HuH-7.5 (cell line): Measurements from ENCODE around the gene MYH7.
"Not testable (repeated sequence)": the region's sequence is repeated elsewhere in the genome, so short reads cannot be mapped to it uniquely, and the experiment has no call there.

ENCODE experiments used
- DNase-seq: peaks from one replicate; pipeline ENCODE4 v3.0.0; 2011; ENCODE audit warnings: low spot score

The MYH7 gene

DNA sequence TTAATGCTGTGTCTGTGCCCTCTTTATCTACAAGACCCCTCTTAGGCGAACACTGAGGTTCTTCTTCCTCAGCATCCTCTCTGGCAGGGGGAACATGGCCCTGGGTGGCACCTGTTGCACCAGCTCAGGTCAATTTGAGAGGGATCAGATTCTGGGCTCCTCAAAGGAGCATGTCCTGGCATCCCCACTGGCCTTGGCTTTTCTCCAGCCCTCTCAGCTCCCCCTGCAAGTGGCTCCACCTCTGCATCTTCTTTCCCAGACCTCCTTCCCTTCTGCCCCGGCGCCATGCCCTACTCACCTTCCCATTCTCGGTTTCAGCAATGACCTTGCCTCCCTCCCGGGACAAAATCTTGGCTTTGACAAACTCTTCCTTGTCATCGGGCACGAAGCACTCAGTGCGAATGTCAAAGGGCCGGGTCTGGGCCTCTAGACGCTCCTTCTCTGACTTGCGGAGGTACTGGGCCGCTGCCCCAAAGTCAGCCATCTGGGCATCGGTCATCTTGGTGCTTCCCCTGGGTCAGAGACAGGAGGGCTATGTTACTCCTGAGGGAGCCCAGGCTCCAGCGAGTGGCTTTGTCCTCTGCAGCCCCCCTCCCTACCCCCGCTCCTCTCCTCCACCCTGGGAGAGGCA lies 28.6 kb downstream of the MYH7 start:
- no peak for DNase-seq

DNA sequence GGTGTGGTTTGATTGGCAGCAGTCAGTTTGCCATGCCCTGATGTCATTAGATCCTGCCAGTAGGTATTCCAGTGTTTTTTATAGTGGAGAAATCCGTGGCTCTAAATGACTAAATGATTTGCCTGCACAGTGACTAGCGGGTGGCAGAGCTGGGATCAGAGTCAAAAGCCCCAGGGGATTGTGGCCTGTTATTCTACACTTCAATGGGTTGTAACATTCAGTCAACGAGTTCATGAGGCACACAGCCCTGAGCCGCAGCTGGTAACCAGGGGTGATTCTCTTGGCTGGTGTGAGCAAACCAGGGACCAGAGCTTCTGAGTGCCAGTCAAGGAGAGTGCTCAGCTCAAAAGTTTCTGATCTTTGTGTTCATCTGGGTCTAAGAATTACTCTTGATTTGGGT lies 29.2 kb downstream of the MYH7 start:
- no peak for DNase-seq

DNA sequence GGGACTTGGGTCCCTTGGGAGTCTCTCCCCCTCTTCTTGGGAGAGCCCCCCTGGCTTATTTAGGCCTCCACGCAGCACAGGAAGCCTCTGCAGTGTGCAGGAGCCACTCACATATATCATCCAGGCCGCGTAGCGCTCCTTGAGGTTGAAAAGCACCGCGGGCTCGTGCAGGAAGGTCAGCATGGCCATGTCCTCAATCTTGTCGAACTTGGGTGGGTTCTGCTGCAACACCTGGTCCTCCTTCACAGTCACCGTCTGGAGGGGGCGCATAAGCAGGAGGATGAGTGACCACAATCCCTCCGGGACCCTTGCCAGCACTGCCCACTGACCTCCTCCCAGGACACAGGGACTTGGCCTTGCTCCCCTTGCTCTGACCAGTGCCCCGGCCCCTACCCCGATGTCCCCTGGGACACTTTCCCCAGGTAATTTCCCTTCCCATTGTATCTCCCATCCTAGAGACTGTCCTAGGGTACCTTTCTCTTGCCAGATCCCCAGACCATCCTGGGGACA lies 29.9 kb downstream of the MYH7 start:
- DNase-seq = no peak

DNA sequence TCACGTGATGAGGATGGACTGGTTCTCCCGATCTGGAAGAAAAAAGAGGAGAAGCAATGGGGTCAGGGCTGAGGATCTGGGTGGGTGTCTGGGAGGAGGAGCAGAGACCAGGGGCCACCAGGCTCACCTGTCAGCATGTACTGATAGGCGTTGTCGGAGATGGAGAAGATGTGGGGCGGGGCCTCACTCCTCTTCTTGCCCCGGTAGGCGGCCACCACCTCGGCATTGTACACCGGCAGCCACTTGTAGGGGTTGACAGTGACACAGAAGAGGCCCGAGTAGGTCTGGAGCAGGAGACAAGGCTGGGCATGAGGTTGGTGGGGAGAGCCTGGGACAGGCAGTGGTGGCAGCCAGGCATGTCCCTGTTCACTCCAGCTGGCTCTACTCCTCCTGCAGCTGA lies 30.4 kb downstream of the MYH7 start:
- no peak for DNase-seq

DNA sequence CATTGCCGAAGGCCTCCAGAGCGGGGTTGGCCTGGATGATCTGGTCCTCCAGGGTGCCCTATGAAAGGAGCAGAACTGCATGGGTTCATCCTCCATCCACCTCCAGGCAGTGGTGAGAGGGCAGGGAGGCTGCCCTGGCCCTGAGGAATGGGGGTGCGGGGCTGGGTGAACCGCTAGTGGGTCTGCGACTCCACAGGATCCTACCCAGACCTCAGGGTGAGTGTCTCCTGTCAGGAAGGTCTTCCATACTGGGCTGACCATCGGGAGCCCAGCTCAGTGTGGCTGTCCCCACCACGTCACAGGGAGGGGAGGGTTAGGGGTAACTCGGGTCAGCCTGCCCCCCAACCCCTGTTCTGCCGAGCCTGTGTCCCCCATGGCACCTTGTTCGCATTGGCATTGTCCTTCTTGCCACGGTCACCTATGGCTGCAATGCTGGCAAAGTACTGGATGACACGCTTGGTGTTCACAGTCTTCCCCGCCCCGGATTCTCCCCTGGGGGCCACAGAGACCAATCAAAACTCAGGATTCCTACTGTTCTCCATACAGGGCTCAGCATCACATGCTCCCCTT lies 31.0 kb downstream of the MYH7 start:
- no peak for DNase-seq

DNA sequence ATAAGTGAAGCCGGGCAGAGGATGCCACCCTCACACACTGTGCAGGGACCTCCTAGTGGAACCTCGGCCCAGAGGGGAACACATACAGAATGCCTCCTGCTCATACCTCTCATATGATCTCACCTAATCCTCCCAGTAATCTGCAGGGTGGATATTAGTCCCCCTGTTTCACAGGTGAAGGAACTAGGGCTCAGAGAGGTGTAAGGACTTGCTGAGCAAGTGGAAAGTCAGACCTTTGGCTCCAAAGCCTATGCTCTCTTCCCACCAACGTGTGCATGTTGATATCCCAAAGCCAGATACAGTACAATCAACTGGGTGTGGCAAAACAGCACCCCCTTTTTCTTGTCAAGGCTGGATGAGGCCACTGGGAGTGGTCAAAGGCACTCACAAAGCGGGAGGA lies 31.6 kb downstream of the MYH7 start:
- DNase-seq = no peak

DNA sequence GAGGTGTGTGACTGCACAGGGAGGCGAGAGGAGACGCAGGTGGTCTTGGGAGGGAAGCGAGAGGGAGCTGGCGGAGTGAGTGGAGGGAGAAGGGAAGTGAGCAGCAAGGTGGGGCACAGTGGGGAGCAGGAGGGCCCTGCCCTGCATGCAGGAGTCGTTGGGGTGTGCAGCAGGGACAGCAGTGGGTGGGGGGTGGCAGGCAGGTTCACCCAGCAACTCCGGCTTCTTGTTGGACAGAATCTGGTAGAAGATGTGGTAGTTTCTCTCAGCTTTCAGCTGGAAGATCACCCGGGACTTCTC lies 32.4 kb downstream of the MYH7 start:
- DNase-seq = no peak

DNA sequence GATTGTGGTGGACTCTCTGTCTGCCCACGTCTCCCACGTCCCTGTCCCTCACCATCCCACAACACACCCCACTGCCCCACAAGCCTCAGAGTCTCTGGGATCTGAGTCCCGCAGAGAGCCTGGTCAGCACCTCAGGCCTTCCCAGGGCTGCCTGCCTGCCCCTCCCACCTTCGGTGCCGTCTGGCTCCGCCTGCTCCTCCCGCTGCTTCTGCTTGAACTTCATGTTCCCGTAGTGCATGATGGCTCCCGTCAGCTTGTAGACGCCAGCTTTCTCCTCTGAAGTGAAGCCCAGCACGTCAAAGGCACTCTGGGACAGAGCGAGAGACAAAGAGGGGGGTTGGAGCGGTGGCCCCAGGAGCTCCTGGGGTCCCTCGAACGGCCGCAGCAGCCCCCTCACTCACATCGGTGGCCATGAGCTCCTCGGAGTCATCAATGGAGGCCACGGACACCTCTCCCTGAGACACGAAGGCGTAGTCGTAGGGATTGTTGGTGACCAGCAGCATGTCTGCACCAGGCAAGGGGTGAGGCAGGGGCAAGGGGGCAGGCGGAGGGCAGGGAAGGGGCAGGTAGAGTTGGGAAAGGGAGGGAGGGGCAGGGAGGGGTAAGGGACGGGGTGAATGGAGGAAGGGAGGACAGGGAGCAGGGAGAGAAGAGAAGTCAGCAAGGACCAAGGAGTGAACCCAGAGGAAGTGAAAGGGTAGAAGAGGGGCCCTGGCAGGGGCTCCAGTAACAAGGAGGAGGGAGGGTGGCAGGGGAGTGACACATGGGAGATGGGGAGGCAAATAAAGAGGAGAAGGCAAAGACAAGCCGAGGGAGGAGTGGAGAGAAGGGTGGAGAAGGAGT lies 32.9 kb downstream of the MYH7 start:
- DNase-seq = no peak

DNA sequence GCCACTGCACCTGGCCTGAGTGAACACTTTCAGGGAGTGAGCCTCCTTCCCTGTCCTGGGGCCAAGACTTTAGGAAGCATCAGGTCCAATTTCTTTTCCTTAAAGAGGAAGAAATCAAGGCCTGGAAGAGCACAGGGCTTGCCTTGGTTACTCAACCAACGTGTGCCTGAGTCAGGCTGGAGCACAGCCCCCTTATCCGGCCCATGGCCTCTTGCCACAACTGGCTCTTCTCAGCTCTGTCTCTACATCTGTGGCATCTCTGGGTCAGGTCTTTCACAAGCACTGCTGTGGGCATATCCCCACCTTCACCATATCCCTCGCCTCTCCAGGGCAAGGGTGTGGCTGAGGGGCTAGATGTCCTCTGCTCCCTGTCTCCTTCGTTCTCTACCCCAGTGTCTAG lies 34.2 kb downstream of the MYH7 start:
- no peak for DNase-seq

DNA sequence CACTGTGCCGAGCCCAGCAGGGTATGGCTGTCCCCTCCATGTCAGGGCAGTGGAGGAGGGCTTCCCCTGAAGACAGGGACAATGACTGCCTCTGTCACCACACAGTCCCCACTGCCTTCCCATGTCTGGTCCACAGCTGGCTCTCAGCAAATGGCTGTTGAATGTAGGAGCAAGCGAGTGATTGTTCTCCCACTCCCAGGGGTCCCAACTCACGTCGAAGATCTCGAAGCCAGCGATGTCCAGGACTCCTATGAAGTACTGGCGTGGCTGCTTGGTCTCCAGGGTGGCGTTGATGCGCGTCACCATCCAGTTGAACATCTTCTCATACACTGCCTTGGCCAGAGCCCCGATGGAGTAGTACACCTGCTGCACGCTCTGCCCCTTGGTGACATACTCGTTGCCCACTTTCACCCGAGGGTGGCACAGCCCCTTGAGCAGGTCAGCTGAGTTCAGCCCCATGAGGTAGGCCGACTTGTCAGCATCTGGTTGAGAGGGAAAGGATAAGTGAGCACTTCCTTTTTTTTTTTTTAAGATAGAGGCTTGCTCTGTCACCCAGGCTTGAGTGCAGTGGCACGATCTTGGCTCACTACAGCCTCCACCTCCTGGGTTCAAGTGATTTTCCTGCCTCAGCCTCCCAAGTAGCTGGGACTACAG lies 34.8 kb downstream of the MYH7 start:
- DNase-seq = not testable (repeated sequence)

DNA sequence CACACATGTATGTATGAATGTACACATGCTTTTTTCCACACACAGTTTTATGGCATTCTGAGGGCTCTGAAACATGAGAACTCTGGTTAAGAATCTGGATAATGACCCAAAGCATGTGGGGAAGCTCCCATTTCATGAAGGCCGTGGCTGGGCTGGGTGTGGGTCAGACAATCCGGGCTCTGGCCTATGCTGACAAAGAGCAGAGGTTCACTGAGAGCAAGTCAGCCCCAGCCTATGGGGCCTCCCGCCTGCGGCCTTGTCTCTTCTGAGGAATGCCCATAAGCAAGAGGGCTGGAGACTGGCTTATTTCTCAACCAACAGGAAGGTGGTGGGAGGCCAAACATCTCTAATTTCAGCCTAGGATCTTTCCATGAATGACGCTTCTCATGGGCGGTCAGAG lies 35.9 kb downstream of the MYH7 start:
- DNase-seq = no peak

DNA sequence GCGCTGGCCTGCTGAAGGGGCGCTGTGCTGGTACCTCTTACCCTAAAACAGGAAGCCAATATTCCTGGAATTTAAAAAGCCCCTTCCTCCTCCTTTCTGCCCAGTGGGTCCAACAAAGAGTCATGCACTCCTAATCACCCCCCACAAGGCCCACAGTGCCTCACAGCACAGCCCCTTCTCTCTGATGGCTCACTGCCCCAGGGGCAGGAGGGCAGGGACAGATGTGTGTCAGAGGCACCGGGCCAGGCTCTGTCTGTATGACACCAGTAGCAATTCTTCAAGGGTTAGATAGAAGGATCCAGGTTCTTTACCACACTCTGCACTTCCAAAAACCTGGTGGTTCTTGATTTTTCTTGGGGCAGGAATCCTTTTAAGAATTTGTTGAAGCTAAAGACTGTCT lies 36.3 kb downstream of the MYH7 start:
- DNase-seq = no peak

DNA sequence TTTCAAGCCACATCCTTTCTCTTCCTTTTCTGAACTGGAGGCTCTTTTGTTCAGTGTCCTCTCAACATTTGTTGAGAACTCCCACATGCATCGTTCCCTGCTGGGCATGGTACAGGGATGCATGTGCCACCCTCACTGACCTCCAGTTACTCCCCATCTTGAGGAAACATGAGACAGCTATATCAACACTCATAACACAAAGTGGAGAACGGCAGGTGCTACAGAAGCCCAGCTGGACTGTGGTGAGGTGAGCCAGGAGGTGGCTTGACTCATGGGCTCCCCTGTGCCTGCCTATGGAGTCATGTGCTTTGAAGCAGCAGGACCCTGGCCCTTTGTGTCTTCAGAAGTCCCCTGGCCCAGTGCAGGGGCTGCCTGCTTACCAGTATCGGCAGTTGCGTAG lies 37.1 kb downstream of the MYH7 start:
- no peak for DNase-seq

DNA sequence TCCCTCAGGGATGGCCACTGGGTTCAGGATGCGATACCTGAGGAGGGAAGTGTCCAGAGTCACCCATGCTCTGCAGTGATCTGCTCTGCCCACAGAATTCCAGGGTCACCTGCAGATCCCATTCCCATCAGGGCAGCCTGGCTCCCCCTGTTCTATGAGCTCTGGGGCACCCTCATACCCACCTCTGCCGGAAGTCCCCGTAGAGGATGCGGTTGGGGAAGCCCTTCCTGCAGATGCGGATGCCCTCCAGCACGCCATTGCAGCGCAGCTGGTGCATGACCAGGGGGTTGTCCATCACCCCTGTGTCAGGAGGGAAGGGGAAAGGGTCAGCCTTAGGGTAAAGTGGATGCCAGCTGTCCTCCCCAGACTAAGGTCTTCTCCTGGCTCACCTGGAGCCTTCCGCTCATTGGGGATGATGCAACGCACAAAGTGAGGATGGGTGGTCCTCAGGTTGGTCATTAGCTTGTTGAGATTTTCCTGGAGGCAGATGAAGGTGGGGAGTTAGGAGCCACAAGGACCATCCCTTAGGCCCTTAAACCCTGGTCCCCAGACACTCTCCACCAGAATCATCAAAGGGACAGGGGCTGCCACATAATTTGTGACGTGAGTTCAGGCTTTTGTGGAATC lies 38.6 kb downstream of the MYH7 start:
- DNase-seq = no peak

DNA sequence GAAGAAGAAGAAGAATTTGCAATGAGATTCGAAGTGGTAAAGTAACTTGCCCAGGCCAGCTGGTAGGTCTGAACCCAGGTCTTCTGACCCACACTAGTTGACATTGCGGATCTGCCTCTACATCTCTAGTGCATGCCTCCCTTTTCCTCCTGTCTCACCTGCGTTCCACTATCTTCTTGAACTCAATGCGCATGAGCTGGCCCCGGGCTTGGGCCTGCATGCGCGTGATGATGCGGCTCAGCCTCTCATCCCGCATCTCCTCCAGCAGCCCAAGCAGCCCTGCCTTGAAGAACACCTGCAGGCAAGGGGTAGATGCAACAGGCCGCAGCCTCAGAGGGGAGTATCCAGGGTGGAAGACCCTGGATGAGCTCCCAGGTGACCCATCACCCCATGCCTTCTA lies 39.3 kb downstream of the MYH7 start:
- no peak for DNase-seq

DNA sequence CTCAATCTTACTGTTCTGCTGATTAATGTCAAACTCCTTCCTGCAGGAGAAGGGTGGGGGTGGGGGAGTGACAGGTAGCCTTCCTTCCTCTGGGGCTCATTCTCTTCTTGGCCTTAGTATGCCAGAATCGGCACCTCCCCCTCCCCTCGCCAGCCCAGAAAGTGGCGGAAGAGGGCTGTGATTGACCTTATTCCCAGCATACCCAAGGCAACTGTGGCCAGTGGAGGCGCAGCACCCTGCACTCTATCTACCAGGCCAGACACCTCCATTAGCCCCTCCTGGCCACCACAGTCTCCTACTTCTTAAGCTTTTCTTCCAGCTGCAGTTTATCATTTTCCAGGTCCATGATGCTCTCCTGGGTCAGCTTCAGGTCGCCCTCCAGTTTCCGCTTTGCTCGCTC lies 42.8 kb downstream of the MYH7 start:
- DNase-seq = no peak

DNA sequence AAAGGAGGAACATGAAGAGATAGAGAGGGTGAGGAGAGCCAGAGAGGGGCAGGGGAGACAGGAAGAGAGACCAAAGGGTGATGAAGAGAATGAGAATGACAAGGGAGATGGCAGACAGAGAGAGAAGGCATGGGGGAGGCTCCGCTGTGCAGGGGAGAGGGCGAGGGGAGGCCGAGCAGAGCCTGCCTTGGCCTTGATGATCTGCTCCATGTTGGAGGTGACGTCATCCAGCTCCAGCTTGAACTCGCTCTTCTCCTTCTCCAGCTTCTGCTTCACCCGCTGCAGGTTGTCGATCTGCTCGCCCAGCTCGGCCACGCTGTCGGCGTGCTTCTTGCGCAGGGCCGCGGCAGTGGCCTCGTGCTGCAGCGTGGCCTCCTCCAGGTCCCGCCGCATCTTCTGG lies 45.6 kb downstream of the MYH7 start:
- not testable (repeated sequence) for DNase-seq

DNA sequence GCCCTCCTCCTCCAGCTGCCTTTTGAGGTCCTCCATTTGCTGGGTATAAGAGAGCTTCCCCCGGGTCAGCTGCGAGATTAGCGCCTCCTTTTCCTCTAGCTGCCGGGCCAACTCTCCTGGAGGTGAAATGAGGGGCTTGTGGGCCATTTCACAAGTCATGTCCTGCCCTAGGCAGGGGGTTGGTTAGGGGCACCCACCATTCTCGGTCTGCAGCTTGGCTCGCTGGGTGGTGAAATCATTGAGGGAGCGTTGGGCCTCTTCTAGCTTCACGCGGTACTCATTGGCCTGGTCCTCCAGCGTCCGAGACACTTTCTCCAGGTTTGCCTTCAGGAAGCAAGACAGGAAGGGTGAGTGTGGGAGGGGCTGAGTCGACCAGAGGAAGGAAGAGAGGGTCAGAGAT lies 46.1 kb downstream of the MYH7 start:
- DNase-seq = no peak

DNA sequence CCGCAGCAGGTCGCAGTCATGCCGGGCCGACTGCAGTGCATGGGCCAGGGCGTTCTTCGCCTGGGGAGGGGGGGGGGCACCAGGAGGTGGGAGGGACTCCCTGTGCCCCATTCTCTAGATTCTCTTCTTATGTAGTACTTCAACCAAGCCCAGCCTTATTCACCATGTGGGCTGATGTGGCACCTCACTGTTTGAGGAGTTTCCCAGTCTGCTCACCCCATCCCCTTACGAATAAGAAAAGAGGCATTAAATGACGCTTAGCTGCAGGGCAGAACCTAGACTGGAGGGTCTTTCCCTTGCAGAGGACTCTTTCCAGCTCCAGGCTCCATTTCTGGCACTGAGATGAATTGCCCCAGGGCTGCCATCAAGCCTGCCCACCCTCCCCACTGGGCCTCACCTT lies 46.5 kb downstream of the MYH7 start:
- DNase-seq = no peak

DNA sequence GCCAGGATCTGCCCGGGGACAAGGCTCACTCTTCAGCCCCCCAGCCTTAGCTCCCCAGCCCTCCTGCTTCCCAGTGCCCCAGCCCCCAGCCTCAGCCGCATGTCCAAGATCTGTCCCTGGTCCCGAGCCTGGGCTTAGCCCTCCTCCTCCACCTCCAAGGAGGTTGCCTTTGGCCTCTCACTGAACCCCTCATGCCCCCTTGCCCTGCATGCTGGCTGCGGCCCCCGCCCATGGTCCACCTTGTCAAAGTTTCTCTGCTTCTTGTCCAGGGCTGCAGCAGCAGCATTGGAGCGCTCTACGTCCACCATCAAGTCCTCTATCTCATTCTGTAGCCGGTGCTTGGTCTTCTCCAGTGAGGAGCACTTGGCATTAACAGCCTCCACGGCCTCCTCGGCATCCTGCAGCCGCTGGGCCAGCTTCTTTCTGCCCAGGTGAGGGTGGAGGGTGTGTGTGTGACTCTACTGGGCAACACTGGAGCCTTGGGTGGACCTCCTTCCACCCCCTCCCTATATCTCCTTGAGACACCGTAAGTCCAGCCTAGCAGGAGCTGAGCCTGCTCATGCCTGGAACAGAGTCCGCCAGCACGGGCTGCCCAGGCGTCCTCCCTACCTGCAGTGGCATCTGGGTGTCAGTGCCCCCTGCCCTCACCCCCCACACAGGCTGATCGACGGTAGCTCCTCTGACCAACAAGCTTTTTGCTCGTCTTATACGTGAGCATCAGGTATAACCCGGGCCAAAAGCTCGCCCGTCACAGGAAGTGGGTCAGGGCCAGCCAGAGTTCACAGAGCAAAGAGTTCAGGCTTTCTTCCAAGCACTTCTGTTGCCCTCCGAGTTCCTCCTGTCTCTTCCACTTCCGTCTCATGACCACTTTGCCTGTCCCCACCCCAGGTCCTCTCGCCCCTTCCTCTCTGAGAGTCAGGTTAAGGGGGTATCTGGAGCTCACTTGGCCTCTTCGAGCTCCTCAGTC lies 47.3 kb downstream of the MYH7 start:
- DNase-seq = no peak

DNA sequence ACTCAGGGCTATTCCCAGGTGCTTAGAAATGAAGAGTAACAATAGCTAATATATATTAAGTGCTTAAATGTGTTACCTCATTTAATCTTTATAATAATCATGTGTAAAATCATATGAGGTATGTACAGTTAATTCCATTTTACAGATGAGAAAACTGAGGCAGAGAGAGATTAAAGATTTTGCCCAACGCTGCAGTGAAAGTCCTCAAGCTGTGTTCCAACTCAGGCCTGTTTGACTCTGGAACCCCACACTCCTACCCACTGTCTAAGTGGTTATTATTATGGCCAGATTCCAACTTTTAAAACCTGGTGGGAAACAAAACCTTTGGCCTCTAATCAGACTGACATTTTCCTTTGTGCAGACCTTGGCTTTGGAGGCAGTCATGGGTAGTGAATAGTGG lies 48.5 kb downstream of the MYH7 start:
- DNase-seq = no peak
